ENCODE data around the gene PCED1A. TPM values are rescaled to one million over a fixed set of nuclear protein-coding genes. Genes with fewer than 3 reads are reported as not detected.

PCED1A gene
- total RNA-seq = 10 to 100 TPM; 13.8 to 23.2 (median 16.7) TPM

GRCh38 chr20:2840138-2840966, at the start of gene PCED1A, which contains the start of gene VPS16:
Gene PCED1A, minus strand, starts transcription at chr20:2840655. Its CDS starts 743 bp downstream, at chr20:2839912.
Gene VPS16, plus strand, starts transcription at chr20:2840745. Its CDS starts 30 bp downstream, at chr20:2840775.
- peaks cover 0 to 28% (median 3%) of the 10 kb centered on the region in 3 donors for H3K4me1 ChIP-seq
- no peak for TF ChIP-seq EP300 (IDR thresholded peaks at IDR 0.05)
- peak; percentile 81 for TF ChIP-seq POLR2AphosphoS5 (IDR thresholded peaks at IDR 0.05)
- peak in 1 of 4 experiments; percentile 25 for TF ChIP-seq CTCF (IDR thresholded peaks at IDR 0.05)
- peak; percentile 57 to 61 for TF ChIP-seq POLR2A (IDR thresholded peaks at IDR 0.05)
- peaks cover 0 to 37% of the 10 kb centered on the region in 2 donors for H3K36me3 ChIP-seq
- no peaks in the 10 kb centered on the region for H3K27me3 ChIP-seq
- ATAC-seq = peak; percentile 96
- no CpG with 5 or more reads among the region's 98 CpGs for WGBS, 2 donors (ENCODE audit: low coverage in 1 of 2)
- H3K9me3 ChIP-seq = no peaks in the 10 kb centered on the region
- H3K27ac ChIP-seq = peak within 1 kb of the TSS; percentile 83 to 92 (median 90)
- peak within 1 kb of the TSS; percentile 83 to 88 for H3K4me3 ChIP-seq

GRCh38 chr20:2889797-2890196, 49.3 kb upstream of the PCED1A start:
- ATAC-seq = no peak
- no peak overlapping the region for H3K4me3 ChIP-seq
- no peaks in the 10 kb centered on the region for H3K27me3 ChIP-seq
- TF ChIP-seq EP300 (IDR thresholded peaks at IDR 0.05) = no peak
- no peak for TF ChIP-seq CTCF (IDR thresholded peaks at IDR 0.05)
- no peak for TF ChIP-seq POLR2AphosphoS5 (IDR thresholded peaks at IDR 0.05)
- no peak for TF ChIP-seq POLR2A (IDR thresholded peaks at IDR 0.05)
- H3K9me3 ChIP-seq = peaks cover 0 to under 1% (median 0%) of the 10 kb centered on the region in 3 donors
- peaks cover 0 to 29% (median 6%) of the 10 kb centered on the region in 3 donors for H3K4me1 ChIP-seq
- H3K27ac ChIP-seq = no peak overlapping the region
- no peaks in the 10 kb centered on the region for H3K36me3 ChIP-seq
- WGBS, 2 donors (ENCODE audit: low coverage in 1 of 2) = 100% methylated on average over 3 of the region's 3 CpGs

- no peak for TF ChIP-seq POLR2AphosphoS5 (IDR thresholded peaks at IDR 0.05)
- TF ChIP-seq EP300 (IDR thresholded peaks at IDR 0.05) = no peak
- no peak for TF ChIP-seq POLR2A (IDR thresholded peaks at IDR 0.05)
- H3K27ac ChIP-seq = no peak overlapping the region
- ATAC-seq = no peak
- H3K4me1 ChIP-seq = peaks cover 0 to 29% (median 6%) of the 10 kb centered on the region in 3 donors
- 83 to 100% methylated on average over 1 of the region's 1 CpG for WGBS, 2 donors (ENCODE audit: low coverage in 1 of 2)
- H3K4me3 ChIP-seq = no peak overlapping the region
- no peaks in the 10 kb centered on the region for H3K27me3 ChIP-seq
- no peaks in the 10 kb centered on the region for H3K36me3 ChIP-seq
- H3K9me3 ChIP-seq = no peaks in the 10 kb centered on the region
Observed at GRCh38 chr20:2889209-2889608, 48.8 kb upstream of the PCED1A start.

- Histone ChIP-seq H3K36me3 (no peaks in the 10 kb centered on the region), H3K4me3 (no peak overlapping the region), H3K4me1 (peaks cover 0 to 29% (median 6%) of the 10 kb centered on the region in 3 donors), H3K27me3 (no peaks in the 10 kb centered on the region), H3K27ac (no peak overlapping the region), H3K9me3 (no peaks in the 10 kb centered on the region)
- no peak for TF ChIP-seq POLR2AphosphoS5 (IDR thresholded peaks at IDR 0.05)
- TF ChIP-seq EP300 (IDR thresholded peaks at IDR 0.05) = no peak
- no peak for TF ChIP-seq CTCF (IDR thresholded peaks at IDR 0.05)
- TF ChIP-seq POLR2A (IDR thresholded peaks at IDR 0.05) = no peak
- WGBS, 2 donors (ENCODE audit: low coverage in 1 of 2) = 82 to 85% methylated on average over 1 to 3 of the region's 4 CpGs
- ATAC-seq = no peak
Observed at GRCh38 chr20:2888224-2888955, 47.9 kb upstream of the PCED1A start.

GRCh38 chr20:2887715-2888114, 47.3 kb upstream of the PCED1A start:
- TF ChIP-seq POLR2AphosphoS5 (IDR thresholded peaks at IDR 0.05) (no peak), CTCF (IDR thresholded peaks at IDR 0.05) (no peak), EP300 (IDR thresholded peaks at IDR 0.05) (no peak)
- no peaks in the 10 kb centered on the region for H3K9me3 ChIP-seq
- peaks cover 0 to 28% (median 6%) of the 10 kb centered on the region in 3 donors for H3K4me1 ChIP-seq
- H3K36me3 ChIP-seq = no peaks in the 10 kb centered on the region
- H3K27ac ChIP-seq = no peak overlapping the region
- H3K27me3 ChIP-seq = no peaks in the 10 kb centered on the region
- ATAC-seq = no peak
- no peak overlapping the region for H3K4me3 ChIP-seq
- 86 to 89% methylated on average over 2 to 3 of the region's 3 CpGs for WGBS, 2 donors (ENCODE audit: low coverage in 1 of 2)

Measured in gastroesophageal sphincter (tissue), 4 donors.